Measurements from ENCODE around the gene ANKRD65. TPM values are rescaled to one million over a fixed set of nuclear protein-coding genes. Genes with fewer than 3 reads are reported as not detected.
"Not testable (repeated sequence)": the region's sequence is repeated elsewhere in the genome, so short reads cannot be mapped to it uniquely, and the experiment has no call there.

ANKRD65 gene
- total RNA-seq, 1 donor from 2014 or later, result 22.3 TPM

DNA sequence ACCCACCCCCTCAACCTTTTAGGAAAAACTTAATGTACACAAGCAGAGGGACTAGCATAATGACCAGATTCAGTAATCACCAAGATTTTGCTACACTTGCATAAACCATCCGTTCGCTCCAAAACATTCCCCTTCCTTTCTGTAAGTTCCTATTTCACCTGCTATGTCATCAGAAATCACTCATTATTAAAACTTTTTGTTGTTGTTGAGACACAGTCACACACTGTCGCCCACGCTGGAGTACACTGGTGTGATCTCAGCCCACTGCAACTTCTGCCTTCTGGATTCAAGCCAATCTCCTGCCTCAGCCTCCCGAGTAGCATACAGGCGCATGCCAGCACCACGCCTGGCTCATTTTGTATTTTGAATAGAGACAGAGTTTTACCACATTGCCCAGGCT, 17.4 kb downstream of the ANKRD65 start:
- Histone ChIP-seq H3K4me1 (peaks cover 45% of the 10 kb centered on the region), H3K4me3 (no peak overlapping the region), H3K27ac (no peak overlapping the region), H3K36me3 (peaks cover 58% of the 10 kb centered on the region), H3K9me3 (no peaks in the 10 kb centered on the region), H3K27me3 (ENCODE audit: low read depth) (no peaks in the 10 kb centered on the region)
- intact Hi-C loops (cut with DNase I), result no loop called here
- ATAC-seq, result no peak
- no peak for DNase-seq
- TF ChIP-seq CTCF (IDR thresholded peaks at IDR 0.05), result no peak

DNA sequence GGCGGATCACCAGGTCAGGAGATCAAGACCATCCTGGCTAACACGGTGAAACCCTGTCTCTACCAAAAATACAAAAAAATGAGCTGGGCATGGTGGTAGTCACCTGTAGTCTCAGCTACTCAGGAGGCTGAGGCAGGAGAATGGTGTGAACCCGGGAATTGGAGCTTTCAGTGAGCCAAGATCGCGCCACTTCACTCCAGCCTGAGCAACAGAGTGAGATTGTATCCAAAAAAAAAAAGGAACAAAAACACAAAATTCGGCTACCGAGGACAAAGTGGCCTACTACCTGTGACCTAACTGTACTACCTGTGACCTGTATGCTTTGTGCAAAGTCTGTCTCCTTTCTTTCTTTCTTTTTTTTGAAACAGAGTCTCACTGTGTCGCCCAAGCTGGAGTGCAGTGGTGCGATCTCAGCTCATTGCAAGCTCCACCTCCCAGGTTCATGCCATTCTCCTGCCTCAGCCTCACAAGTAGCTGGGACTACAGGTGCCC, 18.1 kb downstream of the ANKRD65 start:
- H3K4me3 ChIP-seq; intact Hi-C loops (cut with DNase I); H3K9me3 ChIP-seq; H3K27ac ChIP-seq; H3K27me3 ChIP-seq (ENCODE audit: low read depth); DNase-seq; ATAC-seq: not testable (repeated sequence)
- Histone ChIP-seq H3K4me1 (peaks cover 44% of the 10 kb centered on the region), H3K36me3 (peaks cover 62% of the 10 kb centered on the region)

DNA sequence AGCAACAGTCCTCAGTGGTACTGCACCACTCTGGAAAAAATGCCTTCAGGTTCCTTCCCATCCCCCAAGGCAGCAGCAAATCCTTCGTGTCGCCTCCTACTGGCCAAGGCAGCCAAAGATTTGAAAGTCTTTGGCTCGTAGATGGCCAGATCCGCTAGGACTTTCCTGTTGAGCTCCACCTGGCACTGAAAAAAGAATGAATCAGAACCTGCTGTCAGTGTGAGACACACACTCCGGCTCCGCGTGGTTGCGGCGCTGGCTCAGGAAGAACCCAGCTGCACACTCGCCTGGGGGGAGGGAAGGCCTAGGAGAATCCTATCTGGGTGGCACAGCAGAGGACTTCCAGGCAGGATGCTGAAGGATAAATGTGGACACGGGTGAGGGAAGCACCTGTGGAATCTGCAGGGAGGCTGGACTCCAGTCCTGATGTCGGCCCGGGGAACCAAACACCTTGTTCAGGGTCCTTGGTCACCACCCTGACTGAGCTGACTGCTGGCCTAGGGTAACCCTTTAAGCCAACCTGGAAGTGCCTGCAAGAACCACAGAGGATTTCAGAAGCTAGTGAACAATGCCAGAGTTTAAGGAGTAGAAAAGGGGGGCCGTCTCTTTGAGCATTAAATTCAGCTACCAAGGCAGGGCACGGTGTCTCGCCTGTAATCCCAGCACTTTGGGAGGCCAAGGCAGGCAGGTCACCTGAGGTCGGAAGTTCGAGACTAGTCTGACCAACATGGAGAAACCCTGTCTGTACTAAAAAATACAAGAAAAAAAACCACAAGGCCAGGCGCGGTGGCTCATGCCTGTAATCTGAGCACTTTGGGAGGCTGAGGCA, 18.8 kb downstream of the ANKRD65 start:
- Histone ChIP-seq H3K9me3 (no peaks in the 10 kb centered on the region), H3K36me3 (peaks cover 68% of the 10 kb centered on the region), H3K27ac (no peak overlapping the region), H3K27me3 (ENCODE audit: low read depth) (no peaks in the 10 kb centered on the region), H3K4me1 (peaks cover 46% of the 10 kb centered on the region), H3K4me3 (no peak overlapping the region)
- intact Hi-C loops (cut with DNase I), result no loop called here
- peak; percentile 39 for TF ChIP-seq CTCF (IDR thresholded peaks at IDR 0.05)
- ATAC-seq (no peak), DNase-seq (no peak)

DNA sequence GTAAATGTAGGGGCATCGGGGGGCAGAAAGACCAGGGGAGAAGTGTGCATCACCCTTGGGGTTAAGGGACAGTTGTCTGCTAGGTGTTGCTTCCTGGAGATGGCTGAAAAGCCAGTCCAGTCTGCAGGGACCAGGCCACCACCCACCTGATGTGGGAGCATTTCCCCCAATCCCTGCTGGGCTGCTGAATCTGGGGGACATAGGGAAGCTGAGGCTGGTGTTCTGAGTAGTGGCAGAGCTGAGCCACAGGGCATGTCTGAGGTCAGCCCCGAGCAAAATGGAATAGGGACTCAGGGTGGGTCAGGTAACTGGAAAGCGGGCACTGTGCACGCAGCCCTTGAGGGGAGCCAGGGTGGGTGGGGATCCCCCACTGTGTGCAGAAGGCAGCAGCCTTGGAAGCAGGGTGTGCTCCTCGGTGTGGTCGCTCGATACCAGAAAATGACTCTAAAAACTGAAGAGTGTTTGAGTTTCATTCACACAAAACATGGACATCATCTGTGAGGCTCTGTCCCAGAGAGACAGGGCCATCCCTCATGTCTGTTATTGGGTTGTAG, 19.5 kb downstream of the ANKRD65 start:
- peaks cover 45% of the 10 kb centered on the region for H3K4me1 ChIP-seq
- no peak overlapping the region for H3K4me3 ChIP-seq
- H3K9me3 ChIP-seq, result no peaks in the 10 kb centered on the region
- DNase-seq (no peak), ATAC-seq (no peak)
- no peak overlapping the region for H3K27ac ChIP-seq
- intact Hi-C loops (cut with DNase I), result no loop called here
- H3K27me3 ChIP-seq (ENCODE audit: low read depth), result no peaks in the 10 kb centered on the region
- no peak for TF ChIP-seq CTCF (IDR thresholded peaks at IDR 0.05)
- peaks cover 76% of the 10 kb centered on the region for H3K36me3 ChIP-seq

DNA sequence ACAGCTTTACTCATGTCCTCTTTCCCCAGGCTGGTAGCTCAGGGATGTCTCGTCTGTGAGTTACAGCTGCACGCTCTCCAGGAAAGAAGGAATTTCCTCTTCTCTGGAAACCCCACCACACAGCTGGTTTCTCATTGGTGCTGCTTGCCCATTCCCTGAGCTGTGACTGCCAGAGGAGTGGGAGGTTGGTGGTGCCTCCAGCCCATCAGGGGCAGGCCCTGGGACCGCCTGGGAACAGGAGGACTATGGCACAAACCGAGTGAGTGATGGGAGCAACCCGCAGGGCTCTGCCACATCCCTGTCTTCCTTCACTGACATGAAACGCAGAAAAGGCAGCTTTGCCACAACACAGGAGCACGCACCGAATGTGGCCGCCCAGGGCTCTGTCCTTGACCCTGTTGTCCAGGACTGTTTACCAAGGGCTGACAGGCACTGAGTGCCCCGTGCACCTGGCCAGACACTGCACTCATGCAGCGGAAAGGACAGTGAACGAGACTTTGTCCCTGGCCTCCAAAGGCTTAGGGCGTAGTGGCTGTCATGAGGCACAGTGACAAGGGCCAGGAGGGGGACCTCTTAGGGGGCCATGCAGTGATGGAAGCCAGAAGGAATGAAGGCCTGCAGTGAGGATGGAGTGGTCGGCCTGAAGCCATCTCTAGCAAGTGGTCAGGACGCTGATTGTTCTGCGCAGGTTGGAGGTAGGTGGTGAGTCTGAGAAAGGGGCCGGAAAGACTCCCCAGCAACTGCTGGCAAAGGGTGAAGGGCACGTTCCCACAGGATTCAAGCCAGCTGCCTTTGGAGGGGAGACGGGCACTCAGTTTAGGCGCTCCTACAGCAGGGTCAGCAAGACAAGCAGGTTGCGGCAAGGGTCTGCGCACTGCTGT, 20.3 kb downstream of the ANKRD65 start:
- peak overlapping the region; percentile 90 for H3K27ac ChIP-seq
- H3K4me1 ChIP-seq, result peaks cover 38% of the 10 kb centered on the region
- peak overlapping the region; percentile 93 for H3K4me3 ChIP-seq
- TF ChIP-seq CTCF (IDR thresholded peaks at IDR 0.05), result no peak
- no peaks in the 10 kb centered on the region for H3K27me3 ChIP-seq (ENCODE audit: low read depth)
- intact Hi-C loops (cut with DNase I), result no loop called here
- ATAC-seq (no peak), DNase-seq (no peak)
- H3K36me3 ChIP-seq, result peaks cover 79% of the 10 kb centered on the region
- no peaks in the 10 kb centered on the region for H3K9me3 ChIP-seq
